Measurements from ENCODE around the gene NABP1.

The NABP1 gene

DNA sequence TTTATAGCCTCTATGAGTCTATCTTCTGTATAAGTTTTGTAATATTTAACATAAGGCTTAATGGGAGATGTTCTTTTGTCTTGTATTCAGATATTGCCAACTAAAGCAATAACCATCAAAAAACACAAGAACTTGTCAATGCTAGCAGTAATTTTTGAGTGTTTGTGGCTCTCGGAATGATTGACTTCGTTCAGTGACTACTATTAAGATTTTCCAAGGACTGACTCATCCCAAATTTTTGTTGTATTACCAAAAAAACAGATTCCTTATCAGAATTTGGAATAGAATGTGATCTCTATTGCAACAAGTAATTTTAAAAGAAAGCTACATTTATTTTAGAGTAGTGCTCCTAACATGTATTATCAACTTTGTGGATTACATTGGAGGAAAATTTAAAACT lies 8.1 kb downstream of the NABP1 start:
- no peak for DNase-seq

DNA sequence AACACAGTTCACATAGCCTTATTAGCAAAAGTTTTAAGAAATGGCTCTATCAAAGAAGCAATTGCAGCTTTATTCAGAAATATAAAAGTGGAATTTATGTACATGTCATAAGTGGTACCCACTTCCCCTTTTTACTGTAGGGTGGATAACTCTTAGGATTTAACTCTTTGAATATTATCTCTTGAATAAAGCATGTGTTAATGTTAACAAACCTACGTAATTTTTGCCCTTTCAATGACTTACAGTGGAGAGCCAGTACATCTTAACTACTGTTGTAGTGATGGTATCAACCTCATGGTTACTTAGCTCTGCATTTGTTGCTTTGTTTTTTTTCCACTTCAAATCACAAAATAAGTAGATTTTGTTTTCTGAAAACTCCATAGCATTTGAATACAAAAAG lies 8.8 kb downstream of the NABP1 start:
- peak in 1 of 3 donors; percentile 54 for DNase-seq

DNA sequence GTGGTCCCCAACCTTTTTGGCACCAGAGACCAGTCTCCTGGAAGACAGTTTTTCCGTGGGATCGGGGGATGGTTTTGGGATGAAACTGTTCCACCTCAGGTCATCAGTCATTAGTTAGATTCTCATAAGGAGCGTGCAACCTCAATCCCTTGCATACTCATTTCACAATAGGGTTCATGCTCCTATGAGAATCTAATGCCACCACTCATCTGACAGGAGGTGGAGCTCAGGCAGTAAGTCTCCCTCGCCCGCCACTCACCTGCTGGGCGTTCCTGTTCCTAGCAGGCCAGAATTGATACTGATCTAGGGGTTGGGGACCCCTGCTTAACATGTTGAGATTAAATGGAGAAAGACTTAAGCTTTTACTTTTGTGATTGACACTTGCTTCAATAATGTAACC lies 9.9 kb downstream of the NABP1 start:
- DNase-seq = no peak

DNA sequence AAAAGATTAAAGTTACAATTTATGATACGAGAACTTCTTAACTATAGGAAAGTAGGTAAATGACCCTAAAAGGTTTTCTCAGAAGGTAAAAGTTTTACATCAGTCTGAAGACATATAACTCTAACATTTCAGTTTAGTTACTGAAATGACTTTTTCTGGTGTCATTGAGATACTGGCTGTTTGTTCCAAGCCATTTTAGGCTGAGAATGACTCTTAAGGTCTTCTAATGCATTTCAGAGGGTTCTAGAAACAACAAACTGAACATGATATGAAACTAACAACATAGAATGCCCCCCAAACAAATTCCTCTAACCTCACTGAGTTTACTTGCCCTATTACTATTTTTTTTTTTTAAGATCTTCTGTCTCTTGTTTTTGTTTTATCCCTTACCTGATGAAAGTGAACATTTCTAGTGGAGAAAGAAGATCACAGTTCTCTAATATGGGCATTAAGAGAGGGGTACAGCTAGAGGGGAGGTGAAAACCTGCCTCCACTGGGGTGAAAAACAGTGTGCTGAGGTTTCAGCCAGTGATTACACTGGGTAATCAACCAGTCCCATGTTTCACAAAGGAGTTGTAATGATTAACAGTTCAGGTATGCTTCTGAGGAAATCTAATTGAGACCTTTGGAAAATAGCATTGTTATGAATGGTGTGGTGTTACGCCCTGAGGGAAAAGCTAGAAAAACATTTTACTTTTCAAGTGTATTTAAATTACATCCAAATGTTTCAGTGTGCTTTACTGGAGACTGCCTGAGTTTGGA lies 11.2 kb downstream of the NABP1 start:
- DNase-seq = no peak

DNA sequence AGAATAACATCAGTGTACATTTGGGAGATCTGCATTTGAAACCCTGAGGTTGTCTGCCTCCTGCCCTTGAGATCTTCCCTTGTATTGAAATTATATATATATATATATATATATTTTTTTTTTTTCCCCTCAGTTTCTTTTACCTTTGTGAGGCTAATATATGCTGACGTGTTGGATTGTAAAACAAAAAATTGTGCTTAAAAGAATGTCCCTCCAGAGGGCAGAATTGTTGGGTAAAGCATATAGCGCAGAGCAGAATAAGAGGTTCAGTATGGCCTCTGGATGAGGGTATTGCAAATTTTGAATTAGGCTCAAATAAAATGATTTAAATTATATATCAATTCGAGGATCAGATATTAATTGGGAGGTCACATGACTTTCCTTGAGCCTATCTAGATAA lies 12.4 kb downstream of the NABP1 start:
- DNase-seq = peak in 1 of 3 donors; percentile 16

DNA sequence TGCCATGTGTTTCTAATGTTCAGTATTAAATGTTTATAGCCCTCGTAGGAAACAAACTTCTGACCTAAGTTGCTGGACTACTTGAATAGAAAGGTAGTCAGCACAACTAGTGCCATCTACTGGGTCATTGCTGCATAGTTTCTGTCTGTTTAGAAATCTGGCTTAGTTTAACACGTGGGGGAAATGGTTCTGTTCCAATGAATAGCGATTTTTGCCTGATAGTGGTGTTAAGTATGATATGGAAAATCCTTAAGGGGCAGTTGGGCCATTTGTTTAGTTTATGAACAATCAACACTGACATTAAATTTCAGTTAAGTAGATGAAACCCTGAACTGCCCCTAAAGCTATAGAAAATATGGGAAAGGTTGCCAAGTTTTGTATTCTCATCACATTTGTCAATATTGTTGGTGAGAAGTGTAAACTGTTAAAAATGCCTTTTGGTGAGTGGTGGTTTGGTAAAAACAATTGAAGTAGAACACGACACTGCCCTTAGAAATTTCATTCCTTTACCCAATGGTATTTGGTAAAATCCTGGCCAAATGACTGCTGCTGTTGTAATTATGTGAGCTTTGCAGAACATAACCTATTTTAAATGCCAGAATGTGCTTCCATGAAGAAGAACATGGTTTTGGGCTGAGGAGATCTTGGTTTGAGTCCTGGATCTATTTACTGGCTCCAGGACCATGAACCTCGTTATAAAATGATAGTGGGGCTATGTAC lies 13.2 kb downstream of the NABP1 start:
- peak; percentile 63 to 77 (median 76) for DNase-seq

DNA sequence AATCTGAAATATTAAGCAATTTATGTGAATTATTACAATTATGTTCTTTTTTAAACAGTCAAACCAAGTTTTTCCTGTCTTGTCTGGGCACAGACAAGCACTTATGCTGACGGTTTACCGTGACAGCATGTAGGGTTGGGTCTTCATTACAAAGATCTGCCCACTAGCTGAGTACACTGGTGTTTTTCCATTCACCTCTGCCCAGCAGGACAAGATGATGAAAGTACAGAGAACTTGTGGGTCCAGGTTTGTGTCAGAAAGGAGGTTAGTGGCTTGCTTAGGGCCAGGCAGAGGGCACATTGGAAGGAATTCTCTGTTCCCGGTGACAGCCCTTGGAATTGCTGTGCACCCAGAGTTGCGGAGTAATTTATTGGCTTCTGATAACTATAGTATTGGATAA lies 14.0 kb downstream of the NABP1 start:
- DNase-seq = no peak

DNA sequence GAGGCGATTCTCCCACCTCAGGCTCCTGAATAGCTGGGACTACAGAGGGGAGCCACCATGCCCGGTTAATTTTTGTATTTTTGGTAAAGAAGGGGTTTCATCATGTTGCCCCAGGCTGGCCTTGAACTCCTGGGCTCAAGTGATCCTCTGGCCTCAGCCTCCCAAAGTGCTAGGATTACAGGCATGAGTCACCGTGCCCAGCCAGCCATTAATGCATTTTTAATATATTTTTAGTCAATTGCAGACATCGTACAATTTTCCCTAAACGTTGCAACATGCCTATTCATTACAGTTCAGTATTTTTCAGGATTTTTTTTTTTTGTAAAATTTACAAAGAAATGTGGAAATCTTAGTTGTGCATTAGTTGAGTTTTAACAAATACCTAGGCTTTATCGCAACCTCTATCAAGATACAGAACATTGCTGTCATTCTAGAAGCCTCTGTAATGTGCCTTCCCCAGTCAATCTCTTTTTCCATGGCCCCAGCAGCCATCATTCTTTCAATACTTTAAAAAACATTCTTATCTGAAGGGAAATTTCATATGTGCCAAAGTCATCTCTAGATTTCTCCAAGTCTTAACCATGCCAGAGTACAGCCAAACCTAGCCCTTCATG lies 14.7 kb downstream of the NABP1 start:
- DNase-seq = peak in 1 of 3 donors; percentile 24

DNA sequence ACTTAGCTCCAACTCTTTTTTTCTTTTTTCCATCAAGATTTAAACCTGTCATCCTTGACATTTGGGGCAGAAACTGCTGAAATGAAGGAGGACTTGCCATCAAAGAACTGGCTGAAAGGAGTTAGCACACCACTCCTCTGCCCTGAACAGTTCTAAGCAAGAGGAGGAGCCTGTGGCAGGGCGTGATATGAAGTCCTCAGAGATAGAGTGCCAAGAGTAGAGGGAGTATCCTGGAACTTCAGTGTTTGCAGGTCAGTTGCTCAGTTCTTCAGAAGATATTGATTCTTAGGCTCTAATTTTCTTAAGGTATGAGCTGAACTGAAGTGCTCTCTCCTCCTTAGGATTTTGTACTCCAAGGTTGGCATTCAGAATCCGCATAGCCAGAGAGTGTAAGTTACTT lies 15.2 kb downstream of the NABP1 start:
- DNase-seq = peak in 1 of 3 donors; percentile 28

DNA sequence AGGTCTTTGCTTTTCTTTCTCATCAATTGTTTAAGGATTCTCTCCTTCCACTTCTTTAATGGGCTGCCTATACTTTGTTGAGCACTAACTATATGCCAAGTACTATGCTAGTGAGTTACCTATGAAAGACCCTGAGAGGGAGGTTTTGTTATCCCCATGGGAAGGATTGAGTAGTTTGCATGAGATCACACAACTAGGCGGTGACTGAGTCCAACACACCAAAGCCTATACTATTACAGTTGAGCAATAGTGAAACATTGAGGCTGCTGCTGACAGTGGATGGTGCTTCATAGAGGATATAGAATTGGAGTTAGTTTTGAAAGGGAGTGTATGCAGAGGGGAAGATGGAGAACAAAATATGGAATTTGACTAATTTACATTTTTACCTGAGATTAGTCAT lies 15.8 kb downstream of the NABP1 start:
- peak in 1 of 3 donors; percentile 34 for DNase-seq

DNA sequence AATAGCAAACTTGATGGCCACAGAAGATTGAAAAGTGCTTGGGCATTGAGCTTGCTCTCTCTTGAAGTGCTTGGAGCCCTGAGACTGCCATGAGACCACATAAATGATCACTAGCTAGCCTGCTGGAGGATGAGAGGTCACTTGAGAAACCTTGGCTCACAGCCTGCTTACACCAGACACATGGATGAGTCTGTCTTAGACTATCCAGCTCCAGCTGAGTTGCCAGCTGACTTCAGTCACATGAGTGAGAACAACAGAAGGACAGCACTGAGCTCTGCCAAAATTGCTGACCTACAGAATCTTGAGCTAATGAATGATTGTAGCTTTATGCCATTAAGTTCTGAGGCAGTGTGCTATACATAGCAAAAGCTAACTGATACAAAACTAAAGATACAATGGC lies 18.1 kb downstream of the NABP1 start:
- DNase-seq = peak in 2 of 3 donors; percentile 53 to 64

DNA sequence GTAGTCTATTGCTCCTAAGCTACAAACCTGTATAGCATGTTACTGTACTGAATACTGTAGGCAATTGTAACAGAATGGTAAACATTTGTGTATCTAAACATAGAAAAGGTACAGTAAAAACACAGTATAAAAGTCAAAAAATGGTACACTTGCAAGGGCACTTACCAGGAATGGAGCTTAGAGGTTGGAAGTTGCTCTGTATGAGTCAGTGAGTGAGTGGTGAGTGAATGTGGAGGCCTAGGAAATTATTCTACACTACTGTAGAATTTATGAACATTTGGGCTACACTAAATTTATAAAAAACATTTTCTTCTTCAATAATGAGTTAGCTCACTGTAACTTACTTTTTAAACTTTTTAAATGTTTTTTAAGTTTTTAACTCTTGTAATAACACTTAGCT lies 19.0 kb downstream of the NABP1 start:
- peak in 2 of 3 donors; percentile 26 to 50 for DNase-seq

DNA sequence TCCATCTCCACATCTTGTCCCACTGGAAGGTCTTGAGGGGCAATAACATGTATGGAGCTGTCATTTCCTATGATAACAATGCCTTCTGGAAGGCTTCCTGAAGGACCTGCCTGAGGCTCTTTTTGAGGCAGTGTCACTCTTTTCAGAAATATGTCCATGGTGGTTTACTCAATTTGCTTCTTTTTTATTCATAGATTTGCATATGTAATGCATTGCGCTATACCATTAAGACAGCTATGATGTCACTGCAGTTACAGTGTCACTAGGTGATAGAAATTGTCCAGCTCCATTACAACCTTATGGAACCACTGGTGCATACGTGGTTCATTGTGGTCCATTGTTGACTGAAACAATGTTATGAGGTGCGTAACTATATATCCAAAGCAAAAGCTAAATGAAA lies 19.9 kb downstream of the NABP1 start:
- peak in 1 of 3 donors; percentile 39 for DNase-seq

DNA sequence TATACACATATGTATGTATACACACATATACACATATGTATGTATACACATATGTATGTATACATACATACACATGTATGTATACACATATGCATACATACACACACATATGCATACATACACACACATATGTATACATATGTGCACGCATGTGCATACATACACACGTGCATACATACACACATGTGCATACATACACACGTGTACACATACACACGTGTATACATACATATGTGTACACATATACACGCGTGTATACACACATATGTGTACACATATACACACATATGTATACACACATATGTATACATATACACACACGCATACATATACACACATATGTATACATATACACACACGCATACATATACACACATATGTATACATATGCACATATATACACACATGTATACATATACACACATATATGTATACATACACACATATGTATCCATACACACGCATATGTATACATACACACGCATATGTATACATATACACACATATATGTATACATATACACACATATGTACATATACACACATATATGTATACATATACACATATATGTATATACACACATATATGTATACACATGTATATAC lies 21.5 kb downstream of the NABP1 start:
- peak in 1 of 3 donors; percentile 13 for DNase-seq

DNA sequence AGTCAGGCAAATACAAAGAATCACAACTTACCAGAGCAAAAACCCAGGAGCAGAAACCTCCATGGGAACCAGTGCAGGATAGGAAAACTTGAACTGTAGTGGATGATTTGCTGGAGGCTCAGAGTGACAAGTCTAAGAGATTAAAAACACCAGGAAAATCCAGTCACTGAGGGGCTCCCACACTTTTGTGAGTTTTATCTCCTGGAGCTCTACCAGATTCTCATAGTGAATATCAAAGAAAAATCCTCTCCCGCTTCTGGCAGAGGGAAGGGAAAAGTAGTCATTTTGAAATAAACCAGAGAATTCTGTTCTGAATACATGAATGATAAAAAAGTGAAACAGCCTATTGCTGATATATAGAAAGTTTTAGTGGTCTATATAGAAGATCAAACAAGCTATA lies 23.1 kb downstream of the NABP1 start:
- DNase-seq = no peak

DNA sequence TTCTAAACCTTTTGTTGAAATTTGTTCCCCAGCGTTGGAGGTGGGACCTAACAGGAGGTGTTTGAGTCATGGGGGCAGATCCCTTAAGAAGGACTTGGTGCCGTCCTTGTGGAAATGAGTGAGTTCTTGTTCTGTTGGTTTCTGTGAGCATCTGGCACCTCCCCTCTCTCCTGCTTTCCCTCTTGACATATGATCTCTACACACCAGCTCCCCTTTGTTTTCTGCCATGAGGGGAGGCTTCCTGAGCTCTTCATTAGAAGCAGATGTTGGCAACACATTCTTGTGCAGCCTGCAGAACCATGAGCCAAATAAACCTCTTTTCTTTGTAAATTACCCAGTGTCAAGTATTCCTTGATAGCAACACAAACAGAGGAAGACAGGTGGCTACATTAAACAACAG lies 23.8 kb downstream of the NABP1 start:
- DNase-seq = no peak

DNA sequence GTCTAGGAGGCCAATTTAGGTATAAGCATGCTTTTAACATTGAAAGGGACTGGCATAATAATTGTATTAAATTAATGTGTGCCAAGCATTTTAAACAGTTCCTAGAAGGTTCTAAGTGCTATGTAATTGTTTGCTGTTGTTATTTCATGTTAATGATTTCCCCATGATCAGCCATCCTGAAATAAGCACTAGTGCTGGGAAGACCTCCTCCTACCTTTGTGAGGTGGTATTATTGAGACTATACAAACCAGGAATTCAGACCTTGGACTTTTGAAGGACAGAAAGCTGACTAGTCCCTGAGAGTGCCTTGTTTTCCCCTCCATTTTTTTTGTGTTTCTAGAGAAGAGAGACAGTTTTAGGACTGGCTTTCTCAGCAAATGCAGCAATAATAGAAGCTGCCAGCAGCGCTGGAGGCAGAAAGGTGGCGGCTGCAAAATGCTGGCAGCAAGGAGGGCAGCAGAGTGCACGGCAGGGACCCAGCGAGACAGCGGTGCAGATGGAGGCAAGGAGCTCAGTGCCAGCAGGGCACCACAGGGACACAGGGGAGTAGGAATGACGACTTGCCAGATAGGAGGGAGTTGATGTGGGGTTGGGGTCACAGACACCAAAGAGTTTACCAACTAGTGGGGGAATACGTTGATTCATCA lies 25.3 kb downstream of the NABP1 start:
- no peak for DNase-seq

DNA sequence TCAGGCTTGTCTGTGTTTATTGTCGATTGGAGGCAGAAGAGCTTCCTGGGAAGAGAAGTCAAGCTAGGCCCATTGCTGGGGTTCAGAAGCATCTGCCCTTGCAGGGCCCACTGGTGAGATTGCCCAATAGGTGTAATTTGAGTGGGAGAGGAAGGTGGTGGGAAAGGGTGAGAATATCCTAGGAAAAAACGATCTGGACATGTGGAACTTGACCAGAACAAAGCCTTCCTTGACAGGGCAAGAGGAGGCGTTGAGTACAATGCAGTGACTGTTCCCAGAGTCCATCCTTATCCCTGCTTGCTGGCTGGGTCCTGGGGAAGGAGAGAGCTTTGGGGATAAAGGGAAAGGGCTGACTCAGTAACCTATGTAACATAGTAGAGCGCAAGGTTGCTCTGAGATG lies 27.1 kb downstream of the NABP1 start:
- no peak for DNase-seq

DNA sequence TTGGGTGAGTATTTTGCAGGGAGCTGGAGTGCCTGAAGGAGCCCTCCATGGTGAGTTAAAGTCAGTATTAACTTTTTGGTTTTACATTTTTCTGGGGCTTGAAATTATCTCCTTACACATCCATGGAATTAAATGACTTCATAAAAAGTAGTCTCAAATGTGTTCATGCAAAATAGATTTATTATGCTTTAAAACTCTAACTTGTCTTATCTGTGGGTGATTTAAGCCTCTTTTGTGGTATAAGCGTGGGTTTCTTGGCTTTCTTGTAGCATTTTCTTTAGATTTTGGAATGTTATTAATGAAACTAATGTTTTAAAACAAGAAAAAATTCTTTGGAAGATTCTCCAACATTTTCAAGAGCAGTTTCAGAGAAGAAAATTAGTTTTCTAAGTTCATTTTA lies 27.8 kb downstream of the NABP1 start:
- no peak for DNase-seq

DNA sequence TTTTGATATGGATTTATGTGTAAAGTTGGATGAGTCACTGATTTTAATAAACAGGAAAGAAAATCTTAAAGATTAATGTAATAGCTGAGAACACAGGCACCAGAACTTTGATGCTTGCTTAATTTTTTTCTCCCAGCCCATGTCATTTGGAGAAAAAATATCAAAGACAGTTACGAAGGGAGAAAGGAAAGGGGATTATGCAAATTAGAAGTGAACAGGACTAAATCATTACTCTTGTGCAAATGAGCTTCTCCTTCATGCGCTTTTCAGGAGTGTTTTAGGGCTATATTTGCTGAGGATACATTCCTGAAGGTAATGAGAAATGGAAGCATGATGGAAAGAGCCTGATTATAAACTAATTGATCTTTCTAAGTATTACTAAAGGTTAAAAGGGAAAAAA lies 28.9 kb downstream of the NABP1 start:
- no peak for DNase-seq

DNA sequence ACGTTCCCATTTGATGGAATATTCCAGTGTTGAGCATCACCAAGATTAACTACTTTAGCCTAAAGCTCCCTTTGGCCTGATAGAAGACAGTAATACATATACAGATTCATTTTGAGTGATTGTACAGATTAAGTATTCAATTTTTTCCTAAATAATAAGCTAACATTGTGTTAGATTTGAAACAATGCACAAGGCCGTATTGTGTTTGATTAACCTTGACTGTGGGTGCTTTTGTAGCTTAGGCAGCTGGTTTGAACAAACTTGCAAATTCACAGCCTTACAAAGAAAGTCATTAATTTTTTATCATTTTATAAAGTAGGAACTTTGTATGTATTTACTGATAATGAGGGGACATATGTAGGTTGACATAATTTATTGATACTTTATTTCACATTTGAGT lies 29.6 kb downstream of the NABP1 start:
- no peak for DNase-seq

DNA sequence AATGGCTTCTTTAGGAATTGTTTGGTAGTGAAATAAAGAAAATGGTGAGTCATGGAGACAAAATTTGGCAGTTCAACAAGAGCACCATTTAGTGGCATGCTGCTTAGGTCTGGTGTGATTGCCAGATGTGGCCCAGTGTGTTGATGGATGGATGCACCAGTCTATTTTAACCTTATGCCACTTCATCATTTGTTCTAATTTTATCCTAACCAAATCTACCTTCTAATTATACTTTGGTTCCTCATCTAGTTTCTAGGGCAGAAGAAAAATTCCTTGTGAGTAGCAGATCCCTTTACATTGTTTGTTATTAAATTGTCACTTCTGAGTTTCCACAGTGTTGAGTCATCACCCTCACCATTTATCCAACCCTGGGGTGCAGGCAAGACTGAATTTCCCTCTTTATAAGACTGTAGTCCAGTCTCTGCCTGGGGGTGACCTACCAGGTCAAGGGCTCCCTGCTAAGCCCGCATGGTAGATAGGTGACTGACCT lies 32.5 kb downstream of the NABP1 start:
- DNase-seq = peak in 1 of 3 donors; percentile 7

DNA sequence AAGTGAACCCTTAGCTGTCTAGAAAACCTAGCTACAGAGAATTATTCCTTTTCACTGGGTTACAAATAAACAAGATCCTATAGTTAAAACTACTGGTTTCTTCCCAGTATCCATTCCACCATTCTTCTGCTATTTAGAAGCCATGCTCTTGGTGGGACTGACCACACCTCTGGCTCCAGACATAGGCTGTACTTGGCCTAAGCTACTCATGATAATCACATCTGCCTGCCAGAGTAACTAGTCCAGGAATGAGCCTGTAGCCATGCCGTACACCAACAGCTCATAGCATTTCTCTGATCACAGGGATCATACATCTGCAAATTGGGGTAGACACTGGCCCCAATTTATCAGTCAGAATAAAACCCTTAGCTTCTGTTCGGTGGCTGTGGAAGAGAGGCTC lies 33.7 kb downstream of the NABP1 start:
- DNase-seq = no peak
